ENCODE measurements around the gene CCDC158. TPM values are rescaled to one million over a fixed set of nuclear protein-coding genes. Genes with fewer than 3 reads are reported as not detected.

CCDC158 gene
- total and polyA plus RNA-seq, 7 experiments from 2014 or later = not detected

- Mint-ChIP-seq H3K27me3 (peaks cover 0 to 10% (median 0%) of the 10 kb centered on the region in 5 donors), H3K36me3 (no peaks in the 10 kb centered on the region), H3K4me1 (peaks cover 0 to 6% (median 0%) of the 10 kb centered on the region in 7 donors), H3K27ac (no peak overlapping the region), H3K4me3 (peak overlapping the region in 1 of 10 donors; percentile 16), H3K9me3 (peaks cover 0 to 10% (median 0%) of the 10 kb centered on the region in 11 donors)
- DNase-seq = peak in 7 of 9 donors; percentile 7 to 41 (median 25)
- ChIA-PET CTCF (interaction anchor here (0.6 to 6.7 kb wide), 13 partner anchors 9 to 201 kb away, joined by 3 to 84 read pairs (median 4); partner anchors contain the start of gene STBD1), POLR2A (interaction anchor here (1.8 kb wide), 1 partner anchor 199 kb away, joined by 4 read pairs; no protein-coding TSS in a partner anchor)
- no peak overlapping the region for H3K27ac ChIP-seq (ENCODE audit: low read depth, low read length)
- H3K9me3 ChIP-seq (ENCODE audit: control insufficient read depth in 2 of 3, low read length in 3 of 3) = no peaks in the 10 kb centered on the region
- ATAC-seq = peak; percentile 63
- no peaks in the 10 kb centered on the region for H3K36me3 ChIP-seq (ENCODE audit: control insufficient read depth in 2 of 3, insufficient read depth in 3 of 3, low read length in 3 of 3)
- H3K27me3 ChIP-seq (ENCODE audit: control insufficient read depth in 2 of 2, insufficient read depth in 2 of 2, low read length in 2 of 2) = no peaks in the 10 kb centered on the region
- no peak overlapping the region for H3K4me3 ChIP-seq (ENCODE audit: low read length)
- no peaks in the 10 kb centered on the region for H3K4me1 ChIP-seq (ENCODE audit: control insufficient read depth in 2 of 2, insufficient read depth in 2 of 2, low read length in 2 of 2)
- intact Hi-C loops (cut with micrococcal nuclease) = loop anchor here (1.0 kb wide), 3 partner anchors 99 to 198 kb away; partner anchors contain the start of gene FAM47E (in 1 of the 2)
Measured at GRCh38 chr4:76377911-76378310, 43.0 kb downstream of the CCDC158 start.

DNA sequence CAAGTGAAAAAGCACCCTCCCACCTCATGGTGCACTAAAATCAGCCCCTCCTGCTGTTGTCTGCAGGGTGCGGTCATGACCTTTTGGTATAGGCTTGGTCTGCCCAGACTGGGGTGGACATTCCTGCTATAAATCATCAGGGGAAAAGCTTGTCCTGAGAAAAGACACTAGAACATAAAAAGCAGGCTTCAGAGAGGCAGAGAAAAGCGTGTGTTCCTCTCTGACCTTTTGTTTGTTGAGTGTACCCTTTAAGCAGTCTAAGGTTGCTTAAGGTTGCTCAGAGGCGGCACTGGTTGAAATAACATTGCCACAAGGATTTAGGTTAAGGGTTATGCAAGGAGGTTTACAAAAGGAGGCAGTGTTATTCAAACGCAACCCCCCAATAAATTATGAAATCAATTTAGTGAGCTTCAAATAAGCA, 43.5 kb downstream of the CCDC158 start:
- peaks cover 0 to 6% (median 0%) of the 10 kb centered on the region in 7 donors for H3K4me1 Mint-ChIP-seq
- H3K27me3 Mint-ChIP-seq = peaks cover 0 to 10% (median 0%) of the 10 kb centered on the region in 5 donors
- ATAC-seq = no peak
- POLR2A ChIA-PET = interaction anchor here (1.8 kb wide), 1 partner anchor 198 kb away, joined by 4 read pairs; no protein-coding TSS in a partner anchor
- H3K9me3 Mint-ChIP-seq = peaks cover 0 to 10% (median 0%) of the 10 kb centered on the region in 11 donors
- Histone ChIP-seq H3K27ac (ENCODE audit: low read depth, low read length) (no peak overlapping the region), H3K4me1 (ENCODE audit: control insufficient read depth in 2 of 2, insufficient read depth in 2 of 2, low read length in 2 of 2) (no peaks in the 10 kb centered on the region), H3K27me3 (ENCODE audit: control insufficient read depth in 2 of 2, insufficient read depth in 2 of 2, low read length in 2 of 2) (no peaks in the 10 kb centered on the region), H3K4me3 (ENCODE audit: low read length) (no peak overlapping the region), H3K9me3 (ENCODE audit: control insufficient read depth in 2 of 3, low read length in 3 of 3) (no peaks in the 10 kb centered on the region), H3K36me3 (ENCODE audit: control insufficient read depth in 2 of 3, insufficient read depth in 3 of 3, low read length in 3 of 3) (no peaks in the 10 kb centered on the region)
- peak overlapping the region in 1 of 10 donors; percentile 3 for H3K4me3 Mint-ChIP-seq
- no peak for DNase-seq
- no peak overlapping the region for H3K27ac Mint-ChIP-seq
- intact Hi-C loops (cut with micrococcal nuclease) = no loop called here
- no peaks in the 10 kb centered on the region for H3K36me3 Mint-ChIP-seq
- CTCF ChIA-PET = interaction anchor here (0.7 to 6.7 kb wide), 12 partner anchors 9 to 201 kb away, joined by 3 to 84 read pairs (median 5); partner anchors contain the start of gene STBD1

- no peak for ATAC-seq
Measured at GRCh38 chr4:76376534-76376933, 44.4 kb downstream of the CCDC158 start.

GRCh38 chr4:76375703-76376102, 45.2 kb downstream of the CCDC158 start:
- ChIA-PET CTCF (interaction anchor here (1.0 to 6.7 kb wide), 3 partner anchors 69 to 194 kb away, joined by 3 to 84 read pairs (median 11); partner anchors contain the start of gene STBD1), POLR2A (no interaction called here)
- ATAC-seq (no peak), DNase-seq (no peak)
- H3K4me3 Mint-ChIP-seq = no peak overlapping the region
- Histone ChIP-seq H3K27me3 (ENCODE audit: control insufficient read depth in 2 of 2, insufficient read depth in 2 of 2, low read length in 2 of 2) (no peaks in the 10 kb centered on the region), H3K9me3 (ENCODE audit: control insufficient read depth in 2 of 3, low read length in 3 of 3) (no peaks in the 10 kb centered on the region), H3K4me1 (ENCODE audit: control insufficient read depth in 2 of 2, insufficient read depth in 2 of 2, low read length in 2 of 2) (no peaks in the 10 kb centered on the region), H3K4me3 (ENCODE audit: low read length) (no peak overlapping the region), H3K36me3 (ENCODE audit: control insufficient read depth in 2 of 3, insufficient read depth in 3 of 3, low read length in 3 of 3) (no peaks in the 10 kb centered on the region), H3K27ac (ENCODE audit: low read depth, low read length) (no peak overlapping the region)
- no peak overlapping the region for H3K27ac Mint-ChIP-seq
- H3K4me1 Mint-ChIP-seq = peaks cover 0 to 6% (median 0%) of the 10 kb centered on the region in 7 donors
- H3K27me3 Mint-ChIP-seq = peaks cover 0 to 10% (median 0%) of the 10 kb centered on the region in 5 donors
- intact Hi-C loops (cut with micrococcal nuclease) = no loop called here
- H3K36me3 Mint-ChIP-seq = no peaks in the 10 kb centered on the region
- peaks cover 0 to 5% (median 0%) of the 10 kb centered on the region in 11 donors for H3K9me3 Mint-ChIP-seq

More at GRCh38 chr4:76376534-76376933, 44.4 kb downstream of the CCDC158 start:
- no peaks in the 10 kb centered on the region for H3K4me1 ChIP-seq (ENCODE audit: control insufficient read depth in 2 of 2, insufficient read depth in 2 of 2, low read length in 2 of 2)
- peaks cover 0 to 10% (median 0%) of the 10 kb centered on the region in 11 donors for H3K9me3 Mint-ChIP-seq
- H3K27me3 ChIP-seq (ENCODE audit: control insufficient read depth in 2 of 2, insufficient read depth in 2 of 2, low read length in 2 of 2) = no peaks in the 10 kb centered on the region
- no peaks in the 10 kb centered on the region for H3K9me3 ChIP-seq (ENCODE audit: control insufficient read depth in 2 of 3, low read length in 3 of 3)
- POLR2A ChIA-PET = interaction anchor here (1.8 kb wide), 1 partner anchor 197 kb away, joined by 4 read pairs; no protein-coding TSS in a partner anchor
- H3K27ac ChIP-seq (ENCODE audit: low read depth, low read length) = no peak overlapping the region
- CTCF ChIA-PET = interaction anchor here (1.2 to 6.7 kb wide), 6 partner anchors 8 to 195 kb away, joined by 6 to 84 read pairs (median 10); partner anchors contain the start of gene STBD1
- H3K27ac Mint-ChIP-seq = no peak overlapping the region
- H3K4me3 Mint-ChIP-seq = no peak overlapping the region
- H3K36me3 ChIP-seq (ENCODE audit: control insufficient read depth in 2 of 3, insufficient read depth in 3 of 3, low read length in 3 of 3) = no peaks in the 10 kb centered on the region
- no peak overlapping the region for H3K4me3 ChIP-seq (ENCODE audit: low read length)
- H3K36me3 Mint-ChIP-seq = no peaks in the 10 kb centered on the region
- H3K27me3 Mint-ChIP-seq = peaks cover 0 to 10% (median 0%) of the 10 kb centered on the region in 5 donors
- no peak for DNase-seq
- H3K4me1 Mint-ChIP-seq = peaks cover 0 to 6% (median 0%) of the 10 kb centered on the region in 7 donors
- intact Hi-C loops (cut with micrococcal nuclease) = no loop called here

DNA sequence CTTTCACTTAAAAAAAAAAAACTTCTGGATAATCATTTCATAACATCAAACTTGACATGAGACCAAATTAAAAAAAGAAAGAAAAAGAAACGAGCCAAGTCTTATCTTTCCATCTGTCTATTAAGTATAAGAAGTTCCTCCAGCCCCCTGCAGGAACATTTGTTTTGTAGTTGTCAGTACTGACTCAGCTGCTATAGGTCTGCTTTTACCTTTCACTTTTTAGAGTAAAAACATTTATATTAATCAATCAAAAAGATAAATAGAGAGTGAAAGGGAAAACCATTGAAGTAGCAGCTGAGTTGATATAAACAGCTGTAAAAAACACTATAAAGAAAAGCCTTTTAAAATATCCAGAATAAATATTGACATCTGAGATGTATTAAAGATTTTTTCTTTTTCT, 46.1 kb downstream of the CCDC158 start:
- H3K9me3 Mint-ChIP-seq = peaks cover 0 to under 1% (median 0%) of the 10 kb centered on the region in 11 donors
- Histone ChIP-seq H3K27ac (ENCODE audit: low read depth, low read length) (no peak overlapping the region), H3K4me3 (ENCODE audit: low read length) (no peak overlapping the region), H3K4me1 (ENCODE audit: control insufficient read depth in 2 of 2, insufficient read depth in 2 of 2, low read length in 2 of 2) (no peaks in the 10 kb centered on the region), H3K27me3 (ENCODE audit: control insufficient read depth in 2 of 2, insufficient read depth in 2 of 2, low read length in 2 of 2) (no peaks in the 10 kb centered on the region), H3K9me3 (ENCODE audit: control insufficient read depth in 2 of 3, low read length in 3 of 3) (no peaks in the 10 kb centered on the region), H3K36me3 (ENCODE audit: control insufficient read depth in 2 of 3, insufficient read depth in 3 of 3, low read length in 3 of 3) (no peaks in the 10 kb centered on the region)
- ChIA-PET CTCF (interaction anchor here (0.5 to 6.7 kb wide), 3 partner anchors 60 to 193 kb away, joined by 3 to 84 read pairs (median 3); no protein-coding TSS in a partner anchor), POLR2A (interaction anchor here (0.7 kb wide), 1 partner anchor 196 kb away, joined by 6 read pairs; no protein-coding TSS in a partner anchor)
- DNase-seq = peak in 1 of 9 donors; percentile 4
- peaks cover 0 to 18% (median 0%) of the 10 kb centered on the region in 5 donors for H3K27me3 Mint-ChIP-seq
- intact Hi-C loops (cut with micrococcal nuclease) = no loop called here
- H3K27ac Mint-ChIP-seq = no peak overlapping the region
- ATAC-seq = no peak
- no peak overlapping the region for H3K4me3 Mint-ChIP-seq
- H3K36me3 Mint-ChIP-seq = no peaks in the 10 kb centered on the region
- H3K4me1 Mint-ChIP-seq = peaks cover 0 to 6% (median 0%) of the 10 kb centered on the region in 7 donors

- DNase-seq (no peak), ATAC-seq (no peak)
- H3K27me3 ChIP-seq (ENCODE audit: control insufficient read depth in 2 of 2, insufficient read depth in 2 of 2, low read length in 2 of 2) = no peaks in the 10 kb centered on the region
- peaks cover 0 to 6% (median 0%) of the 10 kb centered on the region in 7 donors for H3K4me1 Mint-ChIP-seq
- intact Hi-C loops (cut with micrococcal nuclease) = no loop called here
- H3K27me3 Mint-ChIP-seq = peaks cover 0 to 18% (median 0%) of the 10 kb centered on the region in 5 donors
- CTCF ChIA-PET = interaction anchor here (6.7 kb wide), 1 partner anchor 192 kb away, joined by 84 read pairs; no protein-coding TSS in a partner anchor
- no peaks in the 10 kb centered on the region for H3K9me3 ChIP-seq (ENCODE audit: control insufficient read depth in 2 of 3, low read length in 3 of 3)
- H3K4me3 Mint-ChIP-seq = no peak overlapping the region
- POLR2A ChIA-PET = no interaction called here
- no peak overlapping the region for H3K27ac Mint-ChIP-seq
- no peak overlapping the region for H3K27ac ChIP-seq (ENCODE audit: low read depth, low read length)
- no peaks in the 10 kb centered on the region for H3K36me3 Mint-ChIP-seq
- no peaks in the 10 kb centered on the region for H3K36me3 ChIP-seq (ENCODE audit: control insufficient read depth in 2 of 3, insufficient read depth in 3 of 3, low read length in 3 of 3)
- H3K4me1 ChIP-seq (ENCODE audit: control insufficient read depth in 2 of 2, insufficient read depth in 2 of 2, low read length in 2 of 2) = no peaks in the 10 kb centered on the region
- no peak overlapping the region for H3K4me3 ChIP-seq (ENCODE audit: low read length)
- no peaks in the 10 kb centered on the region for H3K9me3 Mint-ChIP-seq
Measured at GRCh38 chr4:76373919-76374552, 46.9 kb downstream of the CCDC158 start.
